ENCODE data around the gene EIF4G3.

- TF ChIP-seq POLR2A (IDR thresholded peaks at IDR 0.05) (no peak), CTCF (IDR thresholded peaks at IDR 0.05) (no peak), POLR2AphosphoS5 (IDR thresholded peaks at IDR 0.05; ENCODE audit: insufficient read depth in 1 of 2, low read depth in 1 of 2) (no peak)
These were observed 383.5 kb downstream of the EIF4G3 start for GRCh38 chr1:20793236-20793635.
